Lower lobe of right lung (tissue), 2 donors: ENCODE data around the gene TMEM86A. TPM values are rescaled to one million over a fixed set of nuclear protein-coding genes. Genes with fewer than 3 reads are reported as not detected.

Source experiments
- ATAC-seq, 2 donors: fragments of 200-7000 bp; cut with Tn5 transposase; one replicate each; pipeline ENCODE4 v1.9.1; 2020 to 2022; ENCODE audit warnings: mild to moderate bottlenecking in 2 of 2, moderate library complexity in 2 of 2
- DNase-seq: peaks from one replicate; pipeline ENCODE4 v3.0.0-alpha.2; 2020
- H3K27ac ChIP-seq: fragments of 200-600 bp; one replicate; pipeline ENCODE4 v1.8.0; 2022
- H3K27me3 ChIP-seq: fragments of 200-600 bp; one replicate; pipeline ENCODE4 v1.8.0; 2022; ENCODE audit warnings: low read depth
- H3K36me3 ChIP-seq: fragments of 200-600 bp; one replicate; pipeline ENCODE4 v1.8.0; 2022; ENCODE audit warnings: mild to moderate bottlenecking
- H3K4me1 ChIP-seq: fragments of 200-600 bp; one replicate; pipeline ENCODE4 v1.8.0; 2022
- H3K4me3 ChIP-seq: fragments of 200-600 bp; one replicate; pipeline ENCODE4 v1.8.0; 2022; ENCODE audit warnings: mild to moderate bottlenecking
- H3K9me3 ChIP-seq: fragments of 200-600 bp; one replicate; pipeline ENCODE4 v1.8.0; 2022
- CTCF ChIP-seq: fragments of 200-600 bp; IDR thresholded peaks from one replicate; pipeline ENCODE4 v1.8.0; 2022; ENCODE audit warnings: antibody characterized with exemption, mild to moderate bottlenecking
- intact Hi-C: fragments of 100-400 bp; cut with DNase I; formaldehyde crosslinking; loops from one replicate; pipeline ENCODE4 v1.11.0; 2022
- total RNA-seq: library from RNA; stranded (reverse); fragmentation: NEBNext Ultra II Directional; extraction: Animal tissue kit (Norgen Biotek cat#: 25700); gene quantifications from one replicate; pipeline ENCODE4 v1.2.1, GENCODE V29; 2021
- donor health status: DM: no; HTN: yes; CAD: no; lungs with severe emphysema.

Gene TMEM86A
- total RNA-seq, 1 donor from 2014 or later = 11.7 TPM

GRCh38 chr11:18713646-18714442 is 15.3 kb downstream of the TMEM86A start:
- ATAC-seq (no peak), DNase-seq (no peak)
- intact Hi-C loops = no loop called here
- H3K9me3 ChIP-seq = no peaks in the 10 kb centered on the region
- no peak overlapping the region for H3K27ac ChIP-seq
- TF ChIP-seq CTCF = no peak
- no peaks in the 10 kb centered on the region for H3K36me3 ChIP-seq
- no peak overlapping the region for H3K4me3 ChIP-seq
- no peaks in the 10 kb centered on the region for H3K27me3 ChIP-seq
- no peaks in the 10 kb centered on the region for H3K4me1 ChIP-seq

- H3K4me1 ChIP-seq = no peaks in the 10 kb centered on the region
- DNase-seq (no peak), ATAC-seq (no peak)
- no peaks in the 10 kb centered on the region for H3K9me3 ChIP-seq
- no peak overlapping the region for H3K4me3 ChIP-seq
- no peak overlapping the region for H3K27ac ChIP-seq
- TF ChIP-seq CTCF = no peak
- intact Hi-C loops = no loop called here
- H3K36me3 ChIP-seq = no peaks in the 10 kb centered on the region
- no peaks in the 10 kb centered on the region for H3K27me3 ChIP-seq
Observed at GRCh38 chr11:18714443-18714780, 15.8 kb downstream of the TMEM86A start.

- intact Hi-C loops = no loop called here
- ATAC-seq = no peak
- H3K36me3 ChIP-seq = no peaks in the 10 kb centered on the region
Observed at GRCh38 chr11:18715476-18715875, 16.9 kb downstream of the TMEM86A start.

GRCh38 chr11:18720091-18720807 is 21.7 kb downstream of the TMEM86A start:
- DNase-seq (no peak), ATAC-seq (no peak)

More at GRCh38 chr11:18715476-18715875, 16.9 kb downstream of the TMEM86A start:
- H3K4me1 ChIP-seq = peaks cover 1% of the 10 kb centered on the region
- H3K27ac ChIP-seq = no peak overlapping the region
- no peaks in the 10 kb centered on the region for H3K27me3 ChIP-seq
- DNase-seq = no peak
- H3K4me3 ChIP-seq = no peak overlapping the region
- TF ChIP-seq CTCF = no peak
- H3K9me3 ChIP-seq = no peaks in the 10 kb centered on the region

More at GRCh38 chr11:18720091-18720807, 21.7 kb downstream of the TMEM86A start:
- Histone ChIP-seq H3K4me3 (peak overlapping the region; percentile 68), H3K4me1 (peaks cover 18% of the 10 kb centered on the region), H3K9me3 (no peaks in the 10 kb centered on the region), H3K36me3 (no peaks in the 10 kb centered on the region), H3K27me3 (no peaks in the 10 kb centered on the region), H3K27ac (peak overlapping the region; percentile 58)
- TF ChIP-seq CTCF = no peak
- intact Hi-C loops = no loop called here
